Tibial artery (tissue), 4 donors: ENCODE results near the gene FAM20B.
A peak's percentile ranks its signal among the peaks of the same experiment; 100 is the strongest.

ENCODE experiments used
- DNase-seq, 2 donors: peaks; one replicate each; pipeline ENCODE4 v3.0.0-alpha.2; 2019
- H3K27ac ChIP-seq, 2 donors: fragments of 200-600 bp; sonication (generic) in 1 of 2; 1 replicate in 1 of 2; 2 replicates in 1 of 2; pipeline ENCODE4 v1.5.1; 2018 to 2019; ENCODE audit warnings: mild to moderate bottlenecking in 1 of 2
- H3K27me3 ChIP-seq, 2 donors: fragments of 200-600 bp; sonication (generic) in 1 of 2; one replicate each; pipeline versions ENCODE4 v1.5.1 to v1.6.0; 2016 to 2019
- H3K36me3 ChIP-seq, 3 donors: fragments of 200-600 bp; sonication (generic) in 2 of 3; one replicate each; pipeline ENCODE4 v1.5.1; 2016 to 2019; ENCODE audit warnings: mild to moderate bottlenecking in 2 of 3
- H3K4me1 ChIP-seq, 4 donors: fragments of 200-600 bp; sonication (generic) in 2 of 4; 1 replicate in 3 of 4; 2 replicates in 1 of 4; pipeline ENCODE4 v1.5.1; 2016 to 2019
- H3K4me3 ChIP-seq, 2 donors: fragments of 200-600 bp; sonication (generic) in 1 of 2; 1 replicate in 1 of 2; 2 replicates in 1 of 2; pipeline ENCODE4 v1.5.1; 2018 to 2019; ENCODE audit warnings: mild to moderate bottlenecking in 2 of 2
- H3K9me3 ChIP-seq, 3 donors: fragments of 200-600 bp; sonication (generic) in 1 of 3; one replicate each; pipeline ENCODE4 v1.5.1; 2016 to 2019
- intact Hi-C: fragments of 100-400 bp; cut with DNase I; formaldehyde crosslinking; loops from one replicate; pipeline ENCODE4 v1.15.0; 2023; ENCODE audit warnings: low total_unique reads
- TF ChIP-seq, protein P1 (sequence below), 2 experiments: fragments of 200-600 bp in 1 of 2; fragments of 450-650 bp in 1 of 2; IDR thresholded peaks; one replicate each; pipeline ENCODE4 v1.5.1; 2017 to 2019; ENCODE audit warnings: antibody characterized with exemption in 2 of 2, mild to moderate bottlenecking in 1 of 2, moderate library complexity in 1 of 2

FAM20B gene

DNA sequence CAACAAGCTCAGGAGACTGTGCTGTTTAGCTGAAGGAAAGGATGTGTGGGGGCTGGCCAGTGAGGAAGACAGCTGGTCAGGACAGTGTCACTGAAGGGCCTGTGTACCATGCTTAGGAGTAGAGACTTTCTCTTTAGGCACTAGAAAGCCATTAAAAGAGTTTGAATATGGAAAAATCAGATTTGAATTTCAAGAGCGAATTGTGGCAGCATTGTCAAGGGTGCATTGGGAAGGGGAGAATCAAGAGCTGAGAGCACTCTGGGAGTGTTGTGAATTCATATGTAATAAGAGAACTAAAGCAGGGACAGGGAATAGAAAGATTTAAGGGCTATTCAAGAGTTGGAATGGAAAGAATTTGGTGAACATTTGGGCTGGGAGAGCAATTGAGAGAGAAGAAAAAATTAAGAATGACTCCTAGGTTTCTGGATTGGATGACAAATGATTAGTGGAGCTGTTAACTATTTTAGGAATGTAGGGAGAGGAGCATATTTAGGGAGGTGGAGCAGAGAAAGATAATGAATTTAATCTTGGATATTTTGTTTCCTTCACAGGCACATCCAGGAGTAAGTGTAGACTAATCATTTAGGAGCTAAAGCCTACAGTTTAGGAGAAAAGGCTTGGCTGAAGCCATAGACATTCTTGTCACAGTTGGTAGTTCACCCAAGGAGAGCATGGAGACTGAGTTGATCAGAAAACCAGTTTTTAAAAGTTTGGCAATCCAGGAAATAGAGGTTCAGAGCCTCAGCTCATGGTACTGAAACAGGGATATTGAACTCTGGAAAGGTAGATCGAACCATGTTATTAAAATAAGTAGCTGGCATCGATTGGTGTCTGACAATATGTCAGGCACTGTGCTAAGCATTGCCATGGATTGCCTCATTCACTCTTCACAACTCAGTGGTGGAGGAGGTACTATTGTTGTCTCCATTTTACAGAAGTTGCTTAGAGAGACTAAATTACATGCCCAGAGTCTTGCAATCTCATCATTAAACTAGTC, 33.1 kb downstream of the FAM20B start:
- DNase-seq: no peak
- Histone ChIP-seq H3K9me3 (no peaks in the 10 kb centered on the region), H3K4me3 (no peak overlapping the region), H3K36me3 (peaks cover 20 to 46% (median 29%) of the 10 kb centered on the region in 3 donors), H3K27ac (no peak overlapping the region), H3K27me3 (no peaks in the 10 kb centered on the region), H3K4me1 (peaks cover 0 to 8% (median 2%) of the 10 kb centered on the region in 4 donors)
- TF ChIP-seq, protein P1, sequence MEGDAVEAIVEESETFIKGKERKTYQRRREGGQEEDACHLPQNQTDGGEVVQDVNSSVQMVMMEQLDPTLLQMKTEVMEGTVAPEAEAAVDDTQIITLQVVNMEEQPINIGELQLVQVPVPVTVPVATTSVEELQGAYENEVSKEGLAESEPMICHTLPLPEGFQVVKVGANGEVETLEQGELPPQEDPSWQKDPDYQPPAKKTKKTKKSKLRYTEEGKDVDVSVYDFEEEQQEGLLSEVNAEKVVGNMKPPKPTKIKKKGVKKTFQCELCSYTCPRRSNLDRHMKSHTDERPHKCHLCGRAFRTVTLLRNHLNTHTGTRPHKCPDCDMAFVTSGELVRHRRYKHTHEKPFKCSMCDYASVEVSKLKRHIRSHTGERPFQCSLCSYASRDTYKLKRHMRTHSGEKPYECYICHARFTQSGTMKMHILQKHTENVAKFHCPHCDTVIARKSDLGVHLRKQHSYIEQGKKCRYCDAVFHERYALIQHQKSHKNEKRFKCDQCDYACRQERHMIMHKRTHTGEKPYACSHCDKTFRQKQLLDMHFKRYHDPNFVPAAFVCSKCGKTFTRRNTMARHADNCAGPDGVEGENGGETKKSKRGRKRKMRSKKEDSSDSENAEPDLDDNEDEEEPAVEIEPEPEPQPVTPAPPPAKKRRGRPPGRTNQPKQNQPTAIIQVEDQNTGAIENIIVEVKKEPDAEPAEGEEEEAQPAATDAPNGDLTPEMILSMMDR (IDR thresholded peaks at IDR 0.05): no peak
- intact Hi-C loops: no loop called here

DNA sequence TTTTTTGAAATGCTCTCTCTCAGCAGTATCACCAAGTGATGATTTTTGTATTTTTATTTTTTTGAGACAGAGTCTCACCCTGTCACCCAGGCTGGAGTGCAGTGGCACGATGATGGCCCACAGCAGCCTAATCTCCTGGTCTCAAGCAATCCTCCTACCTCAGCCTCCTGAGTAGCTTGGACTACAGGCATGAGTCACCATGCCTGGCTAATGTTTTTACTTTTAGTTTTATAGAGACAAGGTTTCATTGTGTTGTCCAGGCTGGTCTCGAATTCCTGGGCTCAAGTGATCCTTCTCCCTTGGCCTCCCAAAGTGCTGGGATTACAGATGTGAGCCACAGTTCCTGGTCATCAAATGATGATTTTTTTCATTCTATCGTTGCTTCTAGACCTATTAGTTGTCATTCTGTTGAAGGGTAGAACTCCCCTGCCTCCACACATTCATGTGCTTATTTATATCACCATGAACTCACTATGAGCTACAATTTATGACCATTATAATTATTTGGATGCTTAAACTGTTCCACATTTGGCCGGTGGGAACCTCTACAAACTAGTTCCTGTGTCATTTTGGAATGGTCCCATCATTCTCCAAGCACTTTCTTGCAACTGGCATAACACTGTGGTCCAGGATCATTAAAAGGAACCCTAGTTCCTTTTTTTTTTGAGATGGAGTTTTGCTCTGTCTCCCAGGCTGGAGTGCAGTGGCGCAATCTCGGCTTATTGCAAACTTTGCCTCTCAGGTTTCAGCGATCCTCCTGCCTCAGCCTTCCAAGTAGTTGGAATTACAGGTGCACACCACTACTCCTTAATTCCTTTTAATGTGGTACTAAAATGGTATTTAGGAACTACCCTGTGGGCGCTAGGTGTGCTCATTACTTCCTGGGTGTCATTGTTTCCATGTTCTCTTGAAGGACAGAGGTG, 35.9 kb downstream of the FAM20B start:
- TF ChIP-seq, protein P1 (IDR thresholded peaks at IDR 0.05): no peak
- no peak for DNase-seq
- no peaks in the 10 kb centered on the region for H3K27me3 ChIP-seq
- intact Hi-C loops: no loop called here
- H3K4me3 ChIP-seq: no peak overlapping the region
- no peak overlapping the region for H3K27ac ChIP-seq
- no peaks in the 10 kb centered on the region for H3K9me3 ChIP-seq
- peaks cover 0 to 8% (median 2%) of the 10 kb centered on the region in 4 donors for H3K4me1 ChIP-seq
- peaks cover 25 to 49% (median 31%) of the 10 kb centered on the region in 3 donors for H3K36me3 ChIP-seq

DNA sequence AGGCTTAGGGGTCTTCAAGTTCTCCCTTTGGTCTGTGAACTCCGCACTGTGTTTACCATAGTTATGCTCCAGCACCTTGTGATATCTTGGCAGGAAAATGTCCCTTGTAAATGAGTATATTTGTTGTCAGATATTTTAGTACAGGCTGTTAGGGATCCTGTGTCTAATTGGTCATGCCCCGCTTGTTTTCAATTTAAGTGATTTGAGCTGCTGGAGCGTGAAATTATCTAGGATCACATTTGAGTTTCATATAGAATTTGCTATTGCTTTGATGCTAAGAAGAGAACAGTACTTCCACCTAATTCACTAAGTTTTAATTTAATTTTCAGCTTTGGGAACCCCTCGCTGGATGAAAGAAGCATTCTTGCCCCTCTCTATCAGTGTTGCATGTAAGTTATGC, 40.8 kb downstream of the FAM20B start:
- intact Hi-C loops: no loop called here
- Histone ChIP-seq H3K27ac (no peak overlapping the region), H3K27me3 (no peaks in the 10 kb centered on the region), H3K9me3 (no peaks in the 10 kb centered on the region), H3K4me1 (no peaks in the 10 kb centered on the region), H3K4me3 (no peak overlapping the region), H3K36me3 (peaks cover 46 to 82% (median 57%) of the 10 kb centered on the region in 3 donors)
- DNase-seq: no peak
- TF ChIP-seq, protein P1 (IDR thresholded peaks at IDR 0.05): no peak

DNA sequence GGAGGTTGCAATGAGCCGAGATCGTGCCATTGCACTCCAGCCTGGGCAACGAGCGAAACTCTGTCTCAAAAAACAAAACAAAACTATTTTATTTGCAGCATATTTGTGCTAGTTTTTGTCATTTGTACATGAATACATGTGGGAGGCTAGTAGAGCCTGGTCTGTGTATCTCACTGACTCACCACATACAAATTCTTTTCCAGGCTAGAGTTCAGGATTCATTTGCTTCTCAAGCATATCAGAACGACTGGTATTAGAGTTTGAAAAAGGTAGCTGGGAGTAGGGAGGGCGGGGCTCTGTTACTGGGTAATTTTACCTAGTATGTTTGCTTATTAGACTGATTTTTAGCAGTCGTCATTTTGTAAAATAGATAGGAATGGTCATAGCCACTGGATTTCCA, 51.7 kb downstream of the FAM20B start:
- no peak for DNase-seq
- H3K27me3 ChIP-seq: no peaks in the 10 kb centered on the region
- H3K4me1 ChIP-seq: peaks cover 0 to 11% (median 9%) of the 10 kb centered on the region in 4 donors
- no peaks in the 10 kb centered on the region for H3K9me3 ChIP-seq
- H3K36me3 ChIP-seq: peaks cover 8 to 39% (median 8%) of the 10 kb centered on the region in 3 donors
- H3K4me3 ChIP-seq: no peak overlapping the region
- TF ChIP-seq, protein P1 (IDR thresholded peaks at IDR 0.05): no peak
- intact Hi-C loops: no loop called here
- H3K27ac ChIP-seq: no peak overlapping the region

DNA sequence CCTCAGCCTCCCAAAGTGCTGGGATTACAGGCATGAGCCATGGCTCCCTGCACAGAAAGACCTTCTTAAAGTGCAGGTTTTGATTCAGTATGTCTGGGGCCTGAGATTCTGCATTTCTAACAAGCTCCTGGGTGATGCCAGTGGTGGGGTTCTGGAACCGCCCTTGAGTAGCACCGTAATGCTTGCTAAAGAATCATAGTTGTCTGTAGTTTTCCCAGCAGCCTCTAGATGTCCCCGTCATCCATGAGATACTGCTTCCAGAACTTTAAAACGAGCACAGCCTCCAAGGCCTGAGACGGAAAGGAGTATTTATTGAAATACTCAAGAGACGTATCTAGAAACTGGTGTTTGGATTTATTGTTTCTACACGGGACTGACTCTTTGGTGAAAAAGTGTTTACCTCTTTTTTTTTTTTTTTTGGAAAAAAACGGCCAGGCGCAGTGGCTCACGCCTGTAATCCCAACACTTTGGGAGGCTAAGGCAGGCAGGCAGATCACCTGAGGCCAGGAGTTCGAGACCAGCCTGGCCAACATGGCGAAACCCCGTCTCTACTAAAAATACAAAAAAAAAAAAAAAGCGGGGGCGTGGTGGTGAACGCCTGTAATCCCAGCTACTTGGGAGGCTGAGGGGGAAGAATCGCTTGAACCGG, 53.5 kb downstream of the FAM20B start:
- Histone ChIP-seq H3K4me3 (no peak overlapping the region), H3K27ac (no peak overlapping the region), H3K4me1 (peaks cover 0 to 25% (median 18%) of the 10 kb centered on the region in 4 donors), H3K27me3 (no peaks in the 10 kb centered on the region), H3K9me3 (no peaks in the 10 kb centered on the region), H3K36me3 (peaks cover 0 to 22% (median 0%) of the 10 kb centered on the region in 3 donors)
- TF ChIP-seq, protein P1 (IDR thresholded peaks at IDR 0.05): peak; percentile 73 to 81
- DNase-seq: peak in 1 of 2 donors; percentile 60
- intact Hi-C loops: no loop called here
